H9 (cell line): ENCODE results near the gene RASGRP3. TPM values are rescaled to one million over a fixed set of nuclear protein-coding genes. Genes with fewer than 3 reads are reported as not detected.

ENCODE experiments used
- DNase-seq: peaks from one replicate; pipeline ENCODE4 v3.0.0-alpha.2; 2017
- H2AFZ ChIP-seq: one replicate; pipeline ENCODE4 v1.6.1; 2013; ENCODE audit warnings: mild to moderate bottlenecking, low read length, control low read depth, moderate library complexity
- H2AK5ac ChIP-seq: 2 replicates; pipeline ENCODE4 v1.6.1; 2013; ENCODE audit warnings: low read length, control low read depth, mixed read lengths; ENCODE audit not compliant: insufficient read length
- H2BK120ac ChIP-seq: one replicate; pipeline ENCODE4 v1.6.1; 2013; ENCODE audit warnings: low read depth, mild to moderate bottlenecking, low read length, control low read depth, inconsistent platforms; ENCODE audit not compliant: poor library complexity, severe bottlenecking
- H2BK12ac ChIP-seq: 2 replicates; pipeline ENCODE4 v1.6.1; 2013; ENCODE audit warnings: low read length, control low read depth, mixed read lengths, low read depth; ENCODE audit not compliant: insufficient read length
- H2BK15ac ChIP-seq: 2 replicates; pipeline ENCODE4 v1.6.1; 2013; ENCODE audit warnings: low read depth, low read length, control low read depth
- H2BK20ac ChIP-seq: one replicate; pipeline ENCODE4 v1.6.1; 2013; ENCODE audit warnings: low read depth, mild to moderate bottlenecking, low read length, control low read depth, inconsistent platforms; ENCODE audit not compliant: poor library complexity, severe bottlenecking
- H2BK5ac ChIP-seq: 2 replicates; pipeline ENCODE4 v1.6.1; 2013; ENCODE audit warnings: low read length, control low read depth, mixed read lengths; ENCODE audit not compliant: insufficient read length
- H3K14ac ChIP-seq: 2 replicates; pipeline ENCODE4 v1.6.1; 2013; ENCODE audit warnings: low read length, control low read depth; ENCODE audit not compliant: insufficient read depth
- H3K18ac ChIP-seq: 2 replicates; pipeline ENCODE4 v1.6.1; 2013; ENCODE audit warnings: low read depth, mild to moderate bottlenecking, mixed read lengths, low read length, control low read depth; ENCODE audit not compliant: insufficient read length
- H3K23ac ChIP-seq: 2 replicates; pipeline ENCODE4 v1.6.1; 2013; ENCODE audit warnings: low read length, control low read depth, mixed read lengths, low read depth; ENCODE audit not compliant: insufficient read length
- H3K23me2 ChIP-seq: 2 replicates; pipeline ENCODE4 v1.6.1; 2013; ENCODE audit warnings: low read depth, mild to moderate bottlenecking, mixed read lengths, low read length, control low read depth; ENCODE audit not compliant: insufficient read length, poor library complexity, severe bottlenecking
- H3K27ac ChIP-seq: 2 replicates; pipeline ENCODE4 v1.5.1; 2013; ENCODE audit warnings: low read length, control low read depth, mixed read lengths, low read depth; ENCODE audit not compliant: insufficient read length
- H3K27me3 ChIP-seq: 2 replicates; pipeline ENCODE4 v1.6.1; 2013; ENCODE audit warnings: low read length, control low read depth, inconsistent platforms; ENCODE audit not compliant: insufficient read depth
- H3K4ac ChIP-seq: 2 replicates; pipeline ENCODE4 v1.6.1; 2013; ENCODE audit warnings: low read depth, mild to moderate bottlenecking, control low read depth, inconsistent platforms, low read length, moderate library complexity
- H3K4me1 ChIP-seq: 2 replicates; pipeline ENCODE4 v1.6.1; 2013; ENCODE audit warnings: low read length, control low read depth, inconsistent platforms; ENCODE audit not compliant: insufficient read depth
- H3K4me2 ChIP-seq: 2 replicates; pipeline ENCODE4 v1.6.1; 2013; ENCODE audit warnings: low read length, control low read depth, mixed read lengths; ENCODE audit not compliant: insufficient read length, insufficient read depth
- H3K56ac ChIP-seq: 2 replicates; pipeline ENCODE4 v1.6.1; 2013; ENCODE audit warnings: low read depth, mild to moderate bottlenecking, mixed read lengths, low read length, control low read depth; ENCODE audit not compliant: insufficient read length
- H3K79me1 ChIP-seq: 2 replicates; pipeline ENCODE4 v1.6.1; 2013; ENCODE audit warnings: low read depth, mild to moderate bottlenecking, moderate library complexity, low read length, control low read depth, inconsistent platforms; ENCODE audit not compliant: insufficient read depth, poor library complexity, severe bottlenecking
- H3K79me2 ChIP-seq: 2 replicates; pipeline ENCODE4 v1.6.1; 2013; ENCODE audit warnings: low read length, control low read depth, inconsistent platforms; ENCODE audit not compliant: insufficient read depth
- H3K9ac ChIP-seq: 2 replicates; pipeline ENCODE4 v1.6.1; 2013; ENCODE audit warnings: low read length, control low read depth, mixed read lengths; ENCODE audit not compliant: insufficient read length; ENCODE audit errors: extremely low read depth
- H3K9me3 ChIP-seq: one replicate; pipeline ENCODE4 v1.6.1; 2013; ENCODE audit warnings: low read depth, low read length, inconsistent platforms; ENCODE audit not compliant: control insufficient read depth
- H3T11ph ChIP-seq: one replicate; pipeline ENCODE4 v1.6.1; 2013; ENCODE audit warnings: mild to moderate bottlenecking, low read length, control low read depth, inconsistent platforms
- H4K20me1 ChIP-seq: one replicate; pipeline ENCODE4 v1.6.1; 2013; ENCODE audit not compliant: control insufficient read depth, insufficient read length, insufficient read depth
- H4K5ac ChIP-seq: 2 replicates; pipeline ENCODE4 v1.6.1; 2013; ENCODE audit warnings: low read depth, mild to moderate bottlenecking, mixed read lengths, low read length, control low read depth; ENCODE audit not compliant: insufficient read length
- H4K8ac ChIP-seq: replicated peaks from 2 replicates; pipeline ENCODE4 v1.6.1; 2013; ENCODE audit warnings: low read length, control low read depth, mixed read lengths, low read depth; ENCODE audit not compliant: insufficient read length
- H4K91ac ChIP-seq: 2 replicates; pipeline ENCODE4 v1.6.1; 2013; ENCODE audit warnings: low read depth, mild to moderate bottlenecking, moderate library complexity, mixed read lengths, low read length, control low read depth; ENCODE audit not compliant: insufficient read length
- H3K27ac Mint-ChIP-seq, 3 experiments: 2 replicates in 2 of 3; 3 replicates in 1 of 3; pipeline ENCODE4 v1.8.0; 2020 to 2021; ENCODE audit warnings: mixed read lengths in 3 of 3, mild to moderate bottlenecking in 1 of 3, moderate library complexity in 1 of 3
- H3K27me3 Mint-ChIP-seq: 2 replicates; pipeline ENCODE4 v1.8.0; 2021; ENCODE audit warnings: low read depth, mild to moderate bottlenecking, moderate library complexity, mixed read lengths
- H3K36me3 Mint-ChIP-seq, 3 experiments: 2 replicates in 2 of 3; 3 replicates in 1 of 3; pipeline ENCODE4 v1.8.0; 2020 to 2021; ENCODE audit warnings: low read depth in 3 of 3, mixed read lengths in 3 of 3; ENCODE audit not compliant: insufficient read depth in 1 of 3
- H3K4me1 Mint-ChIP-seq, 2 experiments: 2 replicates each; pipeline ENCODE4 v1.8.0; 2020; ENCODE audit warnings: mixed read lengths in 2 of 2
- H3K4me3 Mint-ChIP-seq, 2 experiments: 2 replicates in 1 of 2; 3 replicates in 1 of 2; pipeline ENCODE4 v1.8.0; 2020 to 2021; ENCODE audit warnings: mild to moderate bottlenecking in 2 of 2, mixed read lengths in 2 of 2, moderate library complexity in 1 of 2
- H3K9me3 Mint-ChIP-seq, 2 experiments: 2 replicates in 1 of 2; 3 replicates in 1 of 2; pipeline ENCODE4 v1.8.0; 2020; ENCODE audit warnings: mild to moderate bottlenecking in 2 of 2, mixed read lengths in 2 of 2, moderate library complexity in 1 of 2
- total RNA-seq: library from RNA; stranded (reverse); gene quantifications from 2 replicates; pipeline ENCODE4 v1.2.1, GENCODE V29; 2021
- TF ChIP-seq, protein P1 (sequence below): fragments of 200-600 bp; sonication (generic); conservative IDR thresholded peaks from 3 replicates; pipeline ENCODE4 v1.8.0; 2021; ENCODE audit warnings: antibody characterized with exemption, mild to moderate bottlenecking

The RASGRP3 gene
- total RNA-seq, 1 experiment from 2014 or later = not detected

GRCh38 chr2:33453905-33454479, 22.5 kb upstream of the RASGRP3 start:
- no peak overlapping the region for H2BK12ac ChIP-seq
- no peak overlapping the region for H2BK120ac ChIP-seq
- Mint-ChIP-seq H3K9me3 (peaks cover 2 to 7% of the 10 kb centered on the region in 2 experiments; a peak in 4 of 5 replicates), H3K36me3 (peaks cover 0 to 10% (median 0%) of the 10 kb centered on the region in 3 experiments; a peak in 2 of 7 replicates), H3K4me3 (no peak overlapping the region), H3K4me1 (0 out of 4 replicates have a peak, but pooled peaks cover 0 to 5% of the 10 kb centered on the region in 2 experiments), H3K27me3 (no peaks in the 10 kb centered on the region), H3K27ac (no peak overlapping the region)
- H3T11ph ChIP-seq = no peak overlapping the region
- no peaks in the 10 kb centered on the region; the same call in 1 of the 2 replicates for H3K4me1 ChIP-seq
- H3K79me2 ChIP-seq = no peaks in the 10 kb centered on the region
- no peak overlapping the region for H2AFZ ChIP-seq
- TF ChIP-seq, protein P1, sequence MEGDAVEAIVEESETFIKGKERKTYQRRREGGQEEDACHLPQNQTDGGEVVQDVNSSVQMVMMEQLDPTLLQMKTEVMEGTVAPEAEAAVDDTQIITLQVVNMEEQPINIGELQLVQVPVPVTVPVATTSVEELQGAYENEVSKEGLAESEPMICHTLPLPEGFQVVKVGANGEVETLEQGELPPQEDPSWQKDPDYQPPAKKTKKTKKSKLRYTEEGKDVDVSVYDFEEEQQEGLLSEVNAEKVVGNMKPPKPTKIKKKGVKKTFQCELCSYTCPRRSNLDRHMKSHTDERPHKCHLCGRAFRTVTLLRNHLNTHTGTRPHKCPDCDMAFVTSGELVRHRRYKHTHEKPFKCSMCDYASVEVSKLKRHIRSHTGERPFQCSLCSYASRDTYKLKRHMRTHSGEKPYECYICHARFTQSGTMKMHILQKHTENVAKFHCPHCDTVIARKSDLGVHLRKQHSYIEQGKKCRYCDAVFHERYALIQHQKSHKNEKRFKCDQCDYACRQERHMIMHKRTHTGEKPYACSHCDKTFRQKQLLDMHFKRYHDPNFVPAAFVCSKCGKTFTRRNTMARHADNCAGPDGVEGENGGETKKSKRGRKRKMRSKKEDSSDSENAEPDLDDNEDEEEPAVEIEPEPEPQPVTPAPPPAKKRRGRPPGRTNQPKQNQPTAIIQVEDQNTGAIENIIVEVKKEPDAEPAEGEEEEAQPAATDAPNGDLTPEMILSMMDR = no peak
- H3K4ac ChIP-seq = no peak overlapping the region
- H4K5ac ChIP-seq = no peak overlapping the region
- no peak overlapping the region for H4K91ac ChIP-seq
- H3K14ac ChIP-seq = no peak overlapping the region
- H2BK15ac ChIP-seq = no peak overlapping the region
- H4K8ac ChIP-seq = no peak overlapping the region
- no peaks in the 10 kb centered on the region for H3K23me2 ChIP-seq
- no peak overlapping the region for H3K9ac ChIP-seq
- no peak overlapping the region for H3K27ac ChIP-seq
- DNase-seq = no peak
- H3K79me1 ChIP-seq = no peaks in the 10 kb centered on the region
- no peaks in the 10 kb centered on the region for H3K27me3 ChIP-seq
- H3K9me3 ChIP-seq = no peaks in the 10 kb centered on the region
- no peak overlapping the region for H3K18ac ChIP-seq
- no peak overlapping the region for H3K23ac ChIP-seq
- H3K56ac ChIP-seq = no peak overlapping the region
- H2BK20ac ChIP-seq = no peak overlapping the region
- H2AK5ac ChIP-seq = no peak overlapping the region
- no peaks in the 10 kb centered on the region for H4K20me1 ChIP-seq
- no peak overlapping the region for H3K4me2 ChIP-seq
- H2BK5ac ChIP-seq = no peak overlapping the region
